RKO (cell line): ENCODE measurements around the gene PAH.

Experiments used
- DNase-seq: peaks from one replicate; pipeline ENCODE4 v3.0.0-alpha.2; 2016; ENCODE audit warnings: low spot score

The PAH gene

DNA sequence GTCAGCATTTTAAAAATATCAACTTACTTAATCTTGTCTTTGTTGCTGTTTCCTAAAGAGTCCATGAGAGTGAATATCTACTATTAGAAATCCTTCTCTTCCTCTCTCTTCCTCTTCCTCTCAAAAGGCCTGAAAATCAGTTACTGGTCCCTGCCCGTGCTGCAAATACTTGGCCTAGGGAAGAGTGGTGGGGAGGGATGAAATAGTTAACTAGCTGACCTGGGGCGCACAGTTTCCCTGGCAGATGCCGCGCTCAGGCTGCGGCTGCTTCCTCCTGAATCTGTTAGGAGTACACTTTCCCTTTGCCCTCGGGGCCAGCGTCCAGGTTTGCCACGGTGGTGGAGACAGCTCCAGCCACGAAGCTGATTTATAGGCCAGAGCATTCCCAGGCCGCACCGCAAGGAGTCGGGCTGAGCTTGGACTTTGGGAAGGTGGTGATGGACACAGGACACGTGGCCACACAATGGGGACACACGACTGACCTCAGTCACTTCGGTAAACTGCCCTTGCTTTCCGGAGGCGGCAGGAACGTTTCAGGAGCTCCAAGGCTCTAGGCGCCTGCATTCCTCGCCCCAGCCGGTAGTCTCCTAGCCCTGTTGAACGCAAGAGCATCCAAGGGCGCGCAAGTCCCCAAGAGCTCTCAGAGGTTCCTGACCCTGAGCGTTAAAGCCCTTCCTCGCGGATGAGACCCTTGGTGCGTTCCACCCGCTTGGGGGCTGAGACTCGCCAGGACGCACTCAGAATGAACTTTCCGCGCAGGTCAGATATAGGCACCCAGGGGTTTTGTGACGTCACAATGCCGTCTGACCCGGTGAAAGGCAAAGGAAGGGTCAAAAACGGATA is 33.3 kb upstream of the PAH start:
- no peak for DNase-seq

- DNase-seq = peak; percentile 24
These were observed 31.9 kb upstream of the PAH start for GRCh38 chr12:102948941-102949352.

DNA sequence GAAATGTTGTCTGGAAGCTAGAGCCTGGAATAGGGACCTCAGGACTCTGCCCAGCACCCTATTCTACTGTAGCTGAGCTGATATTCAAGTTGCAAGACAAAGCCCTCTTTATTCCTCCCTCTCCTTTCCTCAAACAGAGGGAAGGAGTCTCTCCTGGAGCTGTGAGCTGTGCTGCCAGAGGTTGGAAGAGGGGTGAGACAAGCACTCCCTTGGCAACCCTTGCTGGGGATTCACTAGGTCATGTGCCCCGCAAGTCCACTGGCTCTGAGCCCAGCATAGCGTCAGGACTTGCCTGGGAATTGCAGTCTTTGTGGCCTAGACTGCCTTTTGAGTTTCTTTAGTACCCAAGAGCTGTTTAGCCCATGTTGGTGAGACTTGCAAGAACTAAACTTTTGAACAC is 29.0 kb upstream of the PAH start:
- no peak for DNase-seq

DNA sequence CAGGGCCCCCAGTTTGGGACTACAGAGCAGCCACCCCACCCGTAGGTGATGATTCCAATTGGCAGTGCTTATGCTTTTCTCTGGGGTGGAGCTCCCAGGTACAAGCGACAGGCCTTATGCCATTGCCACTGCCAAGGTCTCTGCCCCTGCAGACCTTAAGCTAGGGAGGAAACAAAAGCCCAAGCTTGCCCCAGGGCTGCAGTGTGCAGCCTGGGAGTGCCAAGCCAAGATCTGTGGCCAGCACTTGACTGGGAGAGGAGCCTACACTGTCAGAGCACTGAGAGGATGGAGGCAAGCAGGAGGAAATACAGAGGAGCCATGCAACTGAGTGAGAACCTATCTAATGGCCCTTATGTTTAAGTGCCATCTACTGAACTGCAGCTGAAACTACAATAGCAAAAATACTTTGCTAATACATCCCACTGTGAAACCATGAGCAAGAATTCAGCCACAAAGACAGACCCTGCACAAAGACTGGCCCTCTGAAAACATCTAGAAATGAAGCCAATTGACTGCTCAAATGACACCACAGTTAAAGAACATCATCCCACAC is 22.7 kb upstream of the PAH start:
- DNase-seq = no peak

DNA sequence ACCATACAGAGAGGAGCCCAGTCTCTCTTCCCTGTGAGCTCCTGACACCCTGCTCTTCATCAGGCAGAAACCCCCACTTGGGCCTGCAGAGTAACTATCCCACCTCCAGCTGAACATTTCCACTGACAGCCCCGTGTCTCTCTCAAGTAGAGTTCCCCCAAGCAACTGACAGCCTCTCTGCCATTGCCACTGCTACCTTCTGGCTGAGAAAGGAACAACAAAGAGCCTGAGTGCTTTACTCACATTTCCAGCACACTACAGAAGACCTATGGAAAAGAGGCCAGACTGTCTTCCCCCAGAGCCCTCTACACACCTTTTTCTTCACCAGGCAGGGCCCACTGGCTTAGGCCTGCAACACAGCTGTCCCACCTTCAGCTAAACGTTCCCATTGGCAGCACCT is 22.0 kb upstream of the PAH start:
- DNase-seq = no peak

DNA sequence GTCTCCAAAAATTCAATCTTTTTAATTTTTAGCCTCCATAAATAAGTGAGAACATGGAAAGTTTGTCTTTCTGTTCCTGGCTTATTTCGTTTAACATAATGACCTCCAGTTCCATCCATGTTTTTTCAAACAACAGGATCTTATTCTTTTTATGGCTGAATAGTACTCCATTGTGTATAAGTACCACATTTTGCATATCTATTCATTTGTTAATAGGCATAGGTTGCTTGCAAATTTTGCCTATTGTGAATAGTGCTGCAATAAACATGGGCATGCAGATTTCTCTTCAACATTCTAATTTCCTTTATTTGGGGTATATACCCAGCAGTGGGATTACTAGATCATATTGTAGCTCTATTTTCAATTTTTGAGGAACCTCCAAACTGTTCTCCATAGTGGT is 16.1 kb upstream of the PAH start:
- no peak for DNase-seq

- DNase-seq = no peak
These were observed 10.2 kb upstream of the PAH start for GRCh38 chr12:102927220-102927619.

DNA sequence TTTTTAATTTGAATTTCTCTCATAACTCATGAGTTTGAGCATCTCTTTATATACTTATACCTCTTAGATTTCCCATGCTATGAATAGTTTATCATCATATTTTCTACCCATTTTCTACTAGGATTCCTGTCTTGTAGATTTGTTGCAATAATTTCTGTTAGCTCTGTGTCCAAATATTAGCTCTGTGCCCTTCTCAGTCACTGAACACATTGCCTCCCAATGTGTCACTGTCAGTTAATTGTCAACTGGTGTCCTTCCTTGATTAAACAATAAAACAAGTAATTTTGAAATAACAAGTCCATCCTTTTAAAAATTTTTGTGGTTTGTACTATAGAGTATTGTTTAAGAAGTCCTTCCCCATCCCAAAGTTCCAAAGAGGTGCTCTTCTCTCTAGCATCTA is 4.2 kb upstream of the PAH start:
- DNase-seq = no peak

DNA sequence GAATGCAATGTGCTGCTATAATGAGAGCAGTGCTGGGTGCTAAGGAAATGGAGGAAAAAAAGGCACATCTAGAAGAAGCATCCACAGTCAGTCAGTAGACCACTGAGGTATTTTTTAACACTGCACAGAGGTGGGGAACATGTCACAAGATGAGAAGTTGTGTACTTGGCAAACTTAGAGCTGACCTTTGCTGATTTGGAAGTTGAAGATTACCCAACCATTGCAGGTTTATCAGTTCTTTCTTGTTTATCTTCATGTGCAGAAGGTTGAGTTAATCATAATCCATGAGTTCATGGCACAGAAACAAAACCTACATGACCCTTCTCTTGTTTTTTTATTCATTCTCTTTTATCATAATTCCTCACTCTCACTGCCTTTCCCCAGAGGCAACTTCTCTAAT is 3.2 kb upstream of the PAH start:
- no peak for DNase-seq

DNA sequence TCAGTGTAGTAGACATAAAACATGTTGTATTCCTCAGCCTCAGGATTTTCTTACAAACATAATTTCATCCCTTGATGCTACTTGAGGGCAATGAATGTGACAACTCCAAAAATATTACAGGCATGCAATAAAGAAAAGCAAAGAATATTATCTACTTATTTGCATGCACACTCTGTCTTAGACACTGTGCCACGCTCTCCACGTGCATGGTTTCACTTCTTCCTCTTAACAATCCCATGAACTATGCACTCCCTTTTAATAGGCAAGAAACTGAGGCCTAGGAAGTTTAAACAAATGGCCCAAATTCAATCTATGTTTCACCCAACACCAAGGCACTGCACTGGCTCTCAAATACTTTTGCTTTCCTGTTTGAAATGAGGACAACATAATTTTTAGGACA is 1.8 kb upstream of the PAH start:
- DNase-seq = no peak

DNA sequence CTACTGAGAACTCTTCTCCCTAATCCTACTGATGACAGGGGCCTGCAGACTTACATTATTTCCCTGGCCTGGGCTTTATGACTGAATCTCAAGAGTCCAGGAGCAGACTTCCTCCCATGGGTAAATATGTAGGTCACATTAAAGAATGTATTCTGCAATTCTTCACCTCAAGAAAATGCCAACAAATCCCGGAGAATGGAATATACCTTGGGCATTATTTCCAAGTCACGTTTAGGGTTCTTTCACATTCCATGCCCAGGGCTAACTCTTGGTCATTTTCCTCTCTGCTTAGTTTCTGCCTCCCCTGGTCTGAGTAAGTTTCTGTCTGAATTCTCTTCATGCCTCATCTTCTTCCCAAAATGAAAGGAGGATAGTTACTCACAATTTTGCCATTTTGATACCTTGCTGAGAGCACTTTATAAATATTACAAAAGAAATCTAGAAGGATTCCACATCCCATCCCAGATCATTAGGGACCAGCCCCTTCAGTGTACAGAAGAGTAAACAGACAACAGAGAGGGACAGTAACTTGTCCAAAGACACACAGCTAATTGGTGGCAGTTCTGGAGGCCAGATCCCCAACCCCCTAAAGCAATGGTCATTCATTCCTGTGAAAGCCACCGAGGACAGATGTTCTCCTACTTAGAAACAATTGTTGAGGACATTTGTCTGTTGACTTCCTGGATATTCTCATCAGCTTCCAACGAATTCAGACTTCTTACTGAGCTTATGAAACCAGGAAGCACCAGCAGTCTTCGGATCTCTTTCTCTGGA is 605 bp downstream of the PAH start:
- no peak for DNase-seq

- no peak for DNase-seq
These were observed 3.4 kb downstream of the PAH start for GRCh38 chr12:102913453-102914226.

GRCh38 chr12:102912258-102912657 is 4.8 kb downstream of the PAH start:
- no peak for DNase-seq

- DNase-seq = no peak
These were observed 5.7 kb downstream of the PAH start for GRCh38 chr12:102911320-102911719.

- DNase-seq = no peak
These were observed 6.3 kb downstream of the PAH start for GRCh38 chr12:102910792-102911191.

DNA sequence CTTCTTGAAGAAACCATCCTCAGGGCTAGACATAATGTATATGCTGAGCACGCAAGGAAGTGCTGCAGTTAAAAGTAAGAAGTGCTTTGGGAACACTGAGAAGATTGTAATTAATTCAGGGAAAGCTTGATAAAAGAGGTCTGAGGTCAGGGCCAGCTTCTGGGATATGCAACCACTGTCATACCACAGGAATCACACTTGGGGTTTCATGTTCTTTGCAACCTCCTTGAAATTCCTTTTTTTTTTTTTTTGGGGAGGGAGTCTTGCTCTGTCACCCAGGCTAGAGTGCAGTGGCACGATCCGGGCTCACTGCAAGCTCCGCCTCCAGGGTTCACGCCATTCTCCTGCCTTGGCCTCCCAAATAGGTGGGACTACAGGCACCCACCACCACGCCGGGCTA is 6.9 kb downstream of the PAH start:
- DNase-seq = no peak

- DNase-seq = no peak
These were observed 9.1 kb downstream of the PAH start for GRCh38 chr12:102907918-102908317.

- no peak for DNase-seq
These were observed 11.8 kb downstream of the PAH start for GRCh38 chr12:102905229-102905628.

GRCh38 chr12:102903337-102904007 is 13.6 kb downstream of the PAH start:
- DNase-seq = no peak

DNA sequence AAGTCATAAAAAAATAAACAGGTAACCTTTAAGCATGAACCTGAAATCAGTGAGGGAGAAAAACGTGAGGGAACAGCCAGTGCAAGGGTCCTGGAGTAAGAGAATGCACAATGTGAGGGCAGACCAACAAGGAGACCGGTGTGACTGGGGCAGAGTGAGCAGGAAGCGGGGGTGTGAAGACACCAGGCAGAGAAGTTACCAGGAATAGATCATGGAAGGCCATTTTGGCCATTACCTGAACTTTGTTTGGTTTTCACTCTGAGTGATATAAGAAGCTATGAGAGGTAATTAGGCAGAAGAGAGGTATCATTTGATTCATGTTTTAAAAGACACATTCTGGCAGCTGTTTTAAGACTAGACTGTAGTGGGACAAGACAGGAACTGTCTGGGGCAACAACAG is 15.0 kb downstream of the PAH start:
- no peak for DNase-seq

GRCh38 chr12:102900389-102900788 is 16.7 kb downstream of the PAH start:
- DNase-seq = no peak

- DNase-seq = no peak
These were observed 21.0 kb downstream of the PAH start for GRCh38 chr12:102896067-102896466.
